ENCODE measurements around the gene KRTAP10-11.

DNA sequence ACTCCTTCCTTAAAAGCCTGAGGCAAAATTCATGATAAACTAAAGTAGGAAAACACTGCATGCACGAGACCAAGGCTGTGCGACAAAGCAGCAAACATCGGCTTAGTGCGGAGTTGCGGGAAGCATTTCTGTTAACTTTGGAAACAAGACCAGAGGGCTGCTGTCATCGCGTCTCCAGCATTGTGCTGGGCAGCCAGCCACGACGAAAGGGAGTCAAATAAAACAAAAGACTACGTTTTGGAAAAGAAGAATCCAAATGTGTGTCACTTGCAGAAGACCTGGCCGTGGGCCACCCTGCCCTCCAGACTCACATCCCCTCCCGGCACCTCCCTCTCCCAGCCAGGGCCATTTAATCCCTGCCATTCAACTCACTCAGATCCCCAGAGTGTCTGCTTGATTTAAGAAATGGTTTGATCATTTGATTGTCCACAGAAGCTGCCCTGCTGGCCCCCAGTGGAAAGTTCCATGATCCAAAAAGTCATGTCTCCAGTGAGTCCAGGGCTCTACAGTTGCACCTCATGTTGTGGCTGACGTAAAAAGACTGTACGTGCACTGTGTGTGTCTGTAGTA lies 2.4 kb upstream of the KRTAP10-11 start:
- TF ChIP-seq, protein P1, sequence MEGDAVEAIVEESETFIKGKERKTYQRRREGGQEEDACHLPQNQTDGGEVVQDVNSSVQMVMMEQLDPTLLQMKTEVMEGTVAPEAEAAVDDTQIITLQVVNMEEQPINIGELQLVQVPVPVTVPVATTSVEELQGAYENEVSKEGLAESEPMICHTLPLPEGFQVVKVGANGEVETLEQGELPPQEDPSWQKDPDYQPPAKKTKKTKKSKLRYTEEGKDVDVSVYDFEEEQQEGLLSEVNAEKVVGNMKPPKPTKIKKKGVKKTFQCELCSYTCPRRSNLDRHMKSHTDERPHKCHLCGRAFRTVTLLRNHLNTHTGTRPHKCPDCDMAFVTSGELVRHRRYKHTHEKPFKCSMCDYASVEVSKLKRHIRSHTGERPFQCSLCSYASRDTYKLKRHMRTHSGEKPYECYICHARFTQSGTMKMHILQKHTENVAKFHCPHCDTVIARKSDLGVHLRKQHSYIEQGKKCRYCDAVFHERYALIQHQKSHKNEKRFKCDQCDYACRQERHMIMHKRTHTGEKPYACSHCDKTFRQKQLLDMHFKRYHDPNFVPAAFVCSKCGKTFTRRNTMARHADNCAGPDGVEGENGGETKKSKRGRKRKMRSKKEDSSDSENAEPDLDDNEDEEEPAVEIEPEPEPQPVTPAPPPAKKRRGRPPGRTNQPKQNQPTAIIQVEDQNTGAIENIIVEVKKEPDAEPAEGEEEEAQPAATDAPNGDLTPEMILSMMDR (IDR thresholded peaks at IDR 0.05; ENCODE audit: control extremely low read depth in 1 of 3, insufficient read depth in 1 of 3, low read depth in 1 of 3, low read length in 3 of 3) = no peak
- TF ChIP-seq EP300 (IDR thresholded peaks at IDR 0.05; ENCODE audit: borderline replicate concordance in 1 of 2, low read depth in 2 of 2, low read length in 2 of 2) (no peak), POLR2AphosphoS5 (IDR thresholded peaks at IDR 0.05; ENCODE audit: low read depth, low read length) (no peak), EZH2 (IDR thresholded peaks at IDR 0.05; ENCODE audit: low read depth, low read length, severe bottlenecking) (no peak), CEBPB (IDR thresholded peaks at IDR 0.05; ENCODE audit: low read depth, low read length) (no peak), NANOG (IDR thresholded peaks at IDR 0.05; ENCODE audit: insufficient read depth, low read depth, low read length, poor library complexity, severe bottlenecking) (no peak), POLR2A (IDR thresholded peaks at IDR 0.05; ENCODE audit: control extremely low read depth in 1 of 2, low read depth in 2 of 2, low read length in 2 of 2) (no peak)
- TF ChIP-seq, protein P2, sequence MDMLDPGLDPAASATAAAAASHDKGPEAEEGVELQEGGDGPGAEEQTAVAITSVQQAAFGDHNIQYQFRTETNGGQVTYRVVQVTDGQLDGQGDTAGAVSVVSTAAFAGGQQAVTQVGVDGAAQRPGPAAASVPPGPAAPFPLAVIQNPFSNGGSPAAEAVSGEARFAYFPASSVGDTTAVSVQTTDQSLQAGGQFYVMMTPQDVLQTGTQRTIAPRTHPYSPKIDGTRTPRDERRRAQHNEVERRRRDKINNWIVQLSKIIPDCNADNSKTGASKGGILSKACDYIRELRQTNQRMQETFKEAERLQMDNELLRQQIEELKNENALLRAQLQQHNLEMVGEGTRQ (IDR thresholded peaks at IDR 0.05; ENCODE audit: low read length) = no peak
